Neural progenitor cell (in vitro differentiated cells): ENCODE data around the gene AGPAT4.

Experiments
- EZH2phosphoT487 ChIP-seq: fragments of 200-600 bp; sonication (generic); IDR thresholded peaks from 2 replicates; pipeline ENCODE4 v1.6.1; 2017; ENCODE audit warnings: antibody characterized with exemption
- TF ChIP-seq, protein P1 (sequence below): fragments of 200-600 bp; sonication (generic); IDR thresholded peaks from 2 replicates; pipeline ENCODE4 v1.5.1; 2017; ENCODE audit warnings: antibody characterized with exemption, mild to moderate bottlenecking

DNA sequence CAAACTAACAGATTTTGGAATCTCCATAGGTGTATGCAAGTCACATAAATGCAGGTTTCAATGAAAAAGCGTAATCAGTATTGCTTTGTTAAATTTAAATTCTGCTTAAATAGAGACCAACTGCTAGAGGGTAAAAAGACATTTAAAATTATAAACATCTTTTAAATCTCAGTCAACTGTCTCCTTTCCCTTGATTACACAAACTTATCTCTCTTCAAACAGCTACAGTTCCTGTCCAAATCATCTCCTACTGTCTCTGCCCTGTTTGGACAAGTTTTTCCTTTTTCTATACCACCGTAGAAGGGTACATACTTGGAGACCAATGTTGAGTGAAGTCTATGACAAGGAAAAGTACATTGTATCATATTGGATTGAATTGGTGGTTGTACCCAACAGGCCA is 43.5 kb downstream of the AGPAT4 start:
- TF ChIP-seq, protein P1, sequence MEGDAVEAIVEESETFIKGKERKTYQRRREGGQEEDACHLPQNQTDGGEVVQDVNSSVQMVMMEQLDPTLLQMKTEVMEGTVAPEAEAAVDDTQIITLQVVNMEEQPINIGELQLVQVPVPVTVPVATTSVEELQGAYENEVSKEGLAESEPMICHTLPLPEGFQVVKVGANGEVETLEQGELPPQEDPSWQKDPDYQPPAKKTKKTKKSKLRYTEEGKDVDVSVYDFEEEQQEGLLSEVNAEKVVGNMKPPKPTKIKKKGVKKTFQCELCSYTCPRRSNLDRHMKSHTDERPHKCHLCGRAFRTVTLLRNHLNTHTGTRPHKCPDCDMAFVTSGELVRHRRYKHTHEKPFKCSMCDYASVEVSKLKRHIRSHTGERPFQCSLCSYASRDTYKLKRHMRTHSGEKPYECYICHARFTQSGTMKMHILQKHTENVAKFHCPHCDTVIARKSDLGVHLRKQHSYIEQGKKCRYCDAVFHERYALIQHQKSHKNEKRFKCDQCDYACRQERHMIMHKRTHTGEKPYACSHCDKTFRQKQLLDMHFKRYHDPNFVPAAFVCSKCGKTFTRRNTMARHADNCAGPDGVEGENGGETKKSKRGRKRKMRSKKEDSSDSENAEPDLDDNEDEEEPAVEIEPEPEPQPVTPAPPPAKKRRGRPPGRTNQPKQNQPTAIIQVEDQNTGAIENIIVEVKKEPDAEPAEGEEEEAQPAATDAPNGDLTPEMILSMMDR, result no peak
- no peak for TF ChIP-seq EZH2phosphoT487
